Natural killer cell (primary cell): ENCODE results near the gene KRT28. TPM values are rescaled to one million over a fixed set of nuclear protein-coding genes. Genes with fewer than 3 reads are reported as not detected.

Experiments
- ATAC-seq, 3 donors: fragments of 150-1000 bp in 2 of 3; fragments of 200-7000 bp in 1 of 3; cut with Tn5 transposase; 1 replicate in 1 of 3; 2 replicates in 2 of 3; pipeline ENCODE4 v1.10.0; 2021; ENCODE audit warnings: mild to moderate bottlenecking in 2 of 3, moderate library complexity in 2 of 3
- DNase-seq, 2 donors: peaks; one replicate each; pipeline versions ENCODE4 v3.0.0 to v3.0.0-alpha.2; 2013 to 2021; ENCODE audit warnings: mixed read lengths in 1 of 2
- H3K27ac ChIP-seq: one replicate; pipeline ENCODE4 v1.5.1; 2013; ENCODE audit warnings: mild to moderate bottlenecking, low read length
- H3K27me3 ChIP-seq: one replicate; pipeline ENCODE4 v1.6.1; 2013; ENCODE audit warnings: low read length; ENCODE audit not compliant: control insufficient read depth, insufficient read depth
- H3K36me3 ChIP-seq: one replicate; pipeline ENCODE4 v1.6.1; 2013; ENCODE audit warnings: low read length; ENCODE audit not compliant: control insufficient read depth, insufficient read depth
- H3K4me1 ChIP-seq: one replicate; pipeline ENCODE4 v1.6.1; 2013; ENCODE audit warnings: low read length; ENCODE audit not compliant: control insufficient read depth, insufficient read depth
- H3K4me3 ChIP-seq: one replicate; pipeline ENCODE4 v1.5.1; 2013; ENCODE audit warnings: low read length
- H3K9me3 ChIP-seq: one replicate; pipeline ENCODE4 v1.6.1; 2013; ENCODE audit warnings: low read length; ENCODE audit not compliant: control insufficient read depth, insufficient read depth
- H3K27ac Mint-ChIP-seq, 2 donors: one replicate each; pipeline ENCODE4 v1.8.0; 2022; ENCODE audit warnings: mild to moderate bottlenecking in 2 of 2, mixed read lengths in 2 of 2, moderate library complexity in 1 of 2
- H3K27me3 Mint-ChIP-seq, 2 donors: one replicate each; pipeline ENCODE4 v1.8.0; 2022; ENCODE audit warnings: low read depth in 2 of 2, mixed read lengths in 2 of 2
- H3K36me3 Mint-ChIP-seq: one replicate; pipeline ENCODE4 v1.8.0; 2022; ENCODE audit warnings: mixed read lengths
- H3K4me1 Mint-ChIP-seq, 2 donors: one replicate each; pipeline ENCODE4 v1.8.0; 2022; ENCODE audit warnings: mixed read lengths in 2 of 2
- H3K4me3 Mint-ChIP-seq: one replicate; pipeline ENCODE4 v1.8.0; 2022; ENCODE audit warnings: mild to moderate bottlenecking, moderate library complexity, mixed read lengths
- H3K9me3 Mint-ChIP-seq, 2 donors: one replicate each; pipeline ENCODE4 v1.8.0; 2022; ENCODE audit warnings: mixed read lengths in 2 of 2
- CTCF ChIP-seq: fragments of 200-600 bp; IDR thresholded peaks from one replicate; pipeline ENCODE4 v1.8.0; 2022; ENCODE audit warnings: antibody characterized with exemption
- WGBS: methylation state at CpG from one replicate; pipeline ENCODE4 v1.1.7; 2013; ENCODE audit warnings: missing lambda C conversion rate; ENCODE audit not compliant: insufficient coverage; 5-methylcytosine and 5-hydroxymethylcytosine counted together
- intact Hi-C: fragments of 100-400 bp; cut with micrococcal nuclease; formaldehyde crosslinking; loops from one replicate; pipeline ENCODE4 v1.14.2; 2022
- total RNA-seq, 4 donors: library from RNA; stranded (reverse); fragments of 120-200 nt in 1 of 4; gene quantifications; one replicate each; pipeline versions ENCODE4 v1.2.3 to v1.2.4, GENCODE V29; 2013 to 2022

Gene KRT28
- total RNA-seq, 3 donors from 2014 or later (not counting 1 experiment from before 2014, with no cell fraction given): not detected

DNA sequence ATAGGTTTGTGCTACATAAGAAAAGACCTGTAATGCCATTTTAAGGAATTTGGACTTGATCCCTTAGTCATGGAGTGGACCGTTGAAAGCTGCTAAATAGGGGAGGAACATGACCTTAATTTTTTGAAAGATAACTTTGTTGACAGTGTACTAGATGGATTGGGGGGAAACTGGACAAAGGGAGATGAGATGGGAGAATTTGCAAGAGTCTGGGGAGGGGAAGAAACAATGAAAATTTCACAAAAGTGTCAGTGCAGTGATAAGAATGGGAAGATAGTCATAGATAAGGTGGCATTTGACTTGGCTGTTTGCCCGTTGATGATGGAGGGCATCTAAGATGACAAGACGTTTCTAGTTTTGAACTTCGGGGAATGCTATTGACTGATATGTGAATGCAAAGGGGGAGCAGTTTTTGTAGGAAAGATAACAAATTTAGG, 44.9 kb upstream of the KRT28 start:
- intact Hi-C loops: no loop called here
- H3K27ac Mint-ChIP-seq: no peak overlapping the region
- no peaks in the 10 kb centered on the region for H3K36me3 ChIP-seq
- 91% methylated on average over 4 of the region's 4 CpGs for WGBS
- no peaks in the 10 kb centered on the region for H3K36me3 Mint-ChIP-seq
- H3K27ac ChIP-seq: no peak overlapping the region
- H3K9me3 Mint-ChIP-seq: no peaks in the 10 kb centered on the region
- H3K4me1 ChIP-seq: no peaks in the 10 kb centered on the region
- H3K4me3 Mint-ChIP-seq: no peak overlapping the region
- no peak for DNase-seq
- TF ChIP-seq CTCF: no peak
- H3K9me3 ChIP-seq: no peaks in the 10 kb centered on the region
- no peaks in the 10 kb centered on the region for H3K4me1 Mint-ChIP-seq
- no peak for ATAC-seq
- H3K4me3 ChIP-seq: no peak overlapping the region
- H3K27me3 Mint-ChIP-seq: peaks cover 34 to 59% of the 10 kb centered on the region in 2 donors
- H3K27me3 ChIP-seq: peaks cover 2% of the 10 kb centered on the region

- ATAC-seq (no peak), DNase-seq (no peak)
- no peaks in the 10 kb centered on the region for H3K9me3 Mint-ChIP-seq
- H3K27ac ChIP-seq: no peak overlapping the region
- H3K27me3 Mint-ChIP-seq: peaks cover 31 to 71% of the 10 kb centered on the region in 2 donors
- H3K27me3 ChIP-seq: no peaks in the 10 kb centered on the region
- no peak for TF ChIP-seq CTCF
- H3K9me3 ChIP-seq: no peaks in the 10 kb centered on the region
- no peaks in the 10 kb centered on the region for H3K4me1 Mint-ChIP-seq
- no peak overlapping the region for H3K4me3 Mint-ChIP-seq
- H3K36me3 Mint-ChIP-seq: no peaks in the 10 kb centered on the region
- no peak overlapping the region for H3K27ac Mint-ChIP-seq
- H3K36me3 ChIP-seq: no peaks in the 10 kb centered on the region
- no peaks in the 10 kb centered on the region for H3K4me1 ChIP-seq
- WGBS: 51% methylated on average over 3 of the region's 3 CpGs
- H3K4me3 ChIP-seq: no peak overlapping the region
- intact Hi-C loops: no loop called here
Measured at GRCh38 chr17:40843242-40843641, 43.5 kb upstream of the KRT28 start.

DNA sequence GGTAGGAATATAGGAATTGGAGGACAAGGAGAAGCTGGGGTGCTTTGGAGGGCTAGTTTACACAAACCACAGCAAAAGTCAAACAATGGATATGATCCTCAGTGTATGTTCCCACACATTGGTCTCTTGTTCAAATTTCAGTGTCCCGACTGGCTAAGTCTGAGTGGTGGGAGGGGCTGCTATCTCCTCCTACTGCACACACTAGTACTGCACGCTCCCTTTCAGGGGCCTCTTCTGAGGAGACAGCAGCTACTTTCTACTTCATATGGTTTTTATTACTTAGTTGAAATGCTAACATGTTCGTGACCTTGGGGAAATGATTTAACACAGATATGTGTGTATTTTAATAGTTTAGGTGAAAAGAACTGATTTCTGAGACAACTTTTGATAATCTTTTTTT, 41.5 kb upstream of the KRT28 start:
- no peak overlapping the region for H3K27ac Mint-ChIP-seq

More for the DNA sequence above, 41.5 kb upstream of the KRT28 start:
- Histone ChIP-seq H3K36me3 (no peaks in the 10 kb centered on the region), H3K27me3 (no peaks in the 10 kb centered on the region), H3K4me3 (no peak overlapping the region), H3K9me3 (no peaks in the 10 kb centered on the region), H3K4me1 (no peaks in the 10 kb centered on the region), H3K27ac (no peak overlapping the region)
- DNase-seq (no peak), ATAC-seq (no peak)
- WGBS: 100% methylated on average over 1 of the region's 3 CpGs
- Mint-ChIP-seq H3K4me1 (no peaks in the 10 kb centered on the region), H3K27me3 (peaks cover 28 to 66% of the 10 kb centered on the region in 2 donors), H3K4me3 (no peak overlapping the region), H3K36me3 (no peaks in the 10 kb centered on the region), H3K9me3 (no peaks in the 10 kb centered on the region)
- no peak for TF ChIP-seq CTCF
- intact Hi-C loops: no loop called here
